PC-3 (cell line): ENCODE data around the gene KRTAP12-4. TPM values are rescaled to one million over a fixed set of nuclear protein-coding genes. Genes with fewer than 3 reads are reported as not detected.

Experiments
- ATAC-seq: fragments of 200-7000 bp; cut with Tn5 transposase; 2 replicates; pipeline ENCODE4 v1.9.1; 2020; ENCODE audit warnings: mild to moderate bottlenecking, moderate library complexity
- BruUV-seq: library from RNA; stranded (reverse); fragments of 400-500 nt; replicated peaks from 2 replicates; lab custom pipeline; 2021; lab: Mats Ljungman, UMichigan
- CTCF ChIA-PET: fragments of 300-600 bp; sonication (Branson Sonifier 250); formaldehyde crosslinking; loops from one replicate; lab custom pipeline; 2022; ENCODE audit warnings: antibody characterized with exemption; lab: Charles Lee
- POLR2A ChIA-PET: fragments of 300-600 bp; sonication (Branson Sonifier 250); formaldehyde crosslinking; loops from one replicate; lab custom pipeline; 2022; ENCODE audit warnings: antibody characterized with exemption; ENCODE audit not compliant: unreplicated experiment; lab: Charles Lee
- DNase-seq: peaks from one replicate; pipeline ENCODE4 v3.0.0-alpha.2; 2015
- H2AFZ ChIP-seq: fragments of 300-600 bp; sonication (generic); 2 replicates; pipeline ENCODE4 v1.6.0; 2016; ENCODE audit warnings: antibody characterized with exemption, low read length
- H3F3A ChIP-seq: fragments of 300-600 bp; sonication (generic); one replicate; pipeline ENCODE4 v1.6.0; 2017; ENCODE audit warnings: antibody characterized with exemption, low read length, control low read depth, mild to moderate bottlenecking; ENCODE audit not compliant: unreplicated experiment
- H3K27ac ChIP-seq: fragments of 300-600 bp; sonication (generic); 2 replicates; pipeline ENCODE4 v1.5.1; 2016; ENCODE audit warnings: mild to moderate bottlenecking, low read length
- H3K27me3 ChIP-seq: fragments of 300-600 bp; sonication (generic); 2 replicates; pipeline ENCODE4 v1.6.1; 2016; ENCODE audit warnings: low read length, mixed read lengths
- H3K36me3 ChIP-seq: fragments of 300-600 bp; sonication (generic); 2 replicates; pipeline ENCODE4 v1.6.1; 2016; ENCODE audit warnings: low read depth, mixed run types, low read length, mixed read lengths
- H3K4me1 ChIP-seq: fragments of 300-600 bp; sonication (generic); 2 replicates; pipeline ENCODE4 v1.5.1; 2016; ENCODE audit warnings: low read length; ENCODE audit not compliant: insufficient read depth
- H3K4me2 ChIP-seq: fragments of 300-600 bp; sonication (generic); 2 replicates; pipeline ENCODE4 v1.6.0; 2016; ENCODE audit warnings: low read length
- H3K4me3 ChIP-seq: fragments of 300-600 bp; sonication (generic); 2 replicates; pipeline ENCODE4 v1.5.1; 2016; ENCODE audit warnings: mild to moderate bottlenecking, low read length, mixed read lengths
- H3K79me2 ChIP-seq: fragments of 300-600 bp; sonication (generic); 2 replicates; pipeline ENCODE4 v1.6.1; 2017; ENCODE audit warnings: low read length, mixed read lengths
- H3K9ac ChIP-seq: fragments of 300-600 bp; sonication (generic); 2 replicates; pipeline ENCODE4 v1.6.0; 2016; ENCODE audit warnings: mild to moderate bottlenecking, low read length
- H3K9me2 ChIP-seq: fragments of 300-600 bp; sonication (generic); replicated peaks from 2 replicates; pipeline ENCODE4 v1.6.1; 2016; ENCODE audit warnings: mixed run types, low read length, mixed read lengths
- H3K9me3 ChIP-seq: fragments of 300-600 bp; sonication (generic); 2 replicates; pipeline ENCODE4 v1.6.1; 2016; ENCODE audit warnings: low read length, mixed read lengths
- H4K20me1 ChIP-seq: fragments of 300-600 bp; sonication (generic); 2 replicates; pipeline ENCODE4 v1.6.1; 2016; ENCODE audit warnings: low read length, mixed read lengths
- EZH2 ChIP-seq: fragments of 300-600 bp; sonication (generic); IDR thresholded peaks from one replicate; pipeline ENCODE4 v1.6.1; 2017; ENCODE audit warnings: antibody characterized with exemption, mild to moderate bottlenecking, low read length; ENCODE audit not compliant: unreplicated experiment
- EZH2phosphoT487 ChIP-seq: fragments of 300-600 bp; sonication (generic); IDR thresholded peaks from 2 replicates; pipeline ENCODE4 v1.6.1; 2018; ENCODE audit warnings: mild to moderate bottlenecking, antibody characterized with exemption, low read length, borderline replicate concordance
- intact Hi-C: fragments of 100-400 bp; cut with micrococcal nuclease; formaldehyde crosslinking; loops from 2 replicates; pipeline ENCODE4 v1.9.0; 2023
- total RNA-seq: library from RNA; depleted of rRNA; stranded (reverse); fragments of >200 nt; gene quantifications from 2 replicates; pipeline ENCODE4 v1.2.3, GENCODE V29; 2014
- TF ChIP-seq, protein P1 (sequence below): fragments of 300-600 bp; sonication (generic); conservative IDR thresholded peaks from 2 replicates; pipeline ENCODE4 v1.5.1; 2017; ENCODE audit warnings: antibody characterized with exemption, low read depth, mild to moderate bottlenecking, low read length

The KRTAP12-4 gene
- total RNA-seq, 1 experiment from 2014 or later = not detected

DNA sequence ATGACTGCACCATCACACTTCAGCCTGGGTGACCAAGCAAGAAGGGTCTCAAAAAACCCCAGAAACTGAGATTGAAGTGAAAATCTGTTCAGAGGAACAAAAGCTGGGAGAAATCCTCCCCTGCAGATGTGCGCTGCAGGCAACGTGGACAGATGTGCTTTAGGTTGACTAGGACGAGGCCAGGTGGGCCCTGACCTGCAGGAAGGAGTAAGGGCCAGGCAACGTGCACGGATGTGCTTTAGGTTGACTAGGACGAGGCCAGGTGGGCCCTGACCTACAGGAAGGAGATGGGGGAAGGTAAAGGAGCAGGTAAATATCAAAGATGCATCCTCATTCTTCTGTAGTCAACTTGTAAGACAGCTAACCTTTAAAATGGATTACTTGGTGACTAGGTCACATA is 30.0 kb upstream of the KRTAP12-4 start:
- TF ChIP-seq, protein P1, sequence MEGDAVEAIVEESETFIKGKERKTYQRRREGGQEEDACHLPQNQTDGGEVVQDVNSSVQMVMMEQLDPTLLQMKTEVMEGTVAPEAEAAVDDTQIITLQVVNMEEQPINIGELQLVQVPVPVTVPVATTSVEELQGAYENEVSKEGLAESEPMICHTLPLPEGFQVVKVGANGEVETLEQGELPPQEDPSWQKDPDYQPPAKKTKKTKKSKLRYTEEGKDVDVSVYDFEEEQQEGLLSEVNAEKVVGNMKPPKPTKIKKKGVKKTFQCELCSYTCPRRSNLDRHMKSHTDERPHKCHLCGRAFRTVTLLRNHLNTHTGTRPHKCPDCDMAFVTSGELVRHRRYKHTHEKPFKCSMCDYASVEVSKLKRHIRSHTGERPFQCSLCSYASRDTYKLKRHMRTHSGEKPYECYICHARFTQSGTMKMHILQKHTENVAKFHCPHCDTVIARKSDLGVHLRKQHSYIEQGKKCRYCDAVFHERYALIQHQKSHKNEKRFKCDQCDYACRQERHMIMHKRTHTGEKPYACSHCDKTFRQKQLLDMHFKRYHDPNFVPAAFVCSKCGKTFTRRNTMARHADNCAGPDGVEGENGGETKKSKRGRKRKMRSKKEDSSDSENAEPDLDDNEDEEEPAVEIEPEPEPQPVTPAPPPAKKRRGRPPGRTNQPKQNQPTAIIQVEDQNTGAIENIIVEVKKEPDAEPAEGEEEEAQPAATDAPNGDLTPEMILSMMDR = no peak
- no peak for TF ChIP-seq EZH2
- no peak for TF ChIP-seq EZH2phosphoT487
- no peak overlapping the region for H2AFZ ChIP-seq
- intact Hi-C loops = no loop called here
- H3K27me3 ChIP-seq = no peaks in the 10 kb centered on the region
- H3F3A ChIP-seq = no peaks in the 10 kb centered on the region
- H3K9me2 ChIP-seq = no peaks in the 10 kb centered on the region
- H3K4me2 ChIP-seq = no peak overlapping the region
- H3K27ac ChIP-seq = no peak overlapping the region
- H3K79me2 ChIP-seq = no peaks in the 10 kb centered on the region
- POLR2A ChIA-PET = no interaction called here
- no peaks in the 10 kb centered on the region for H3K4me1 ChIP-seq
- CTCF ChIA-PET = no interaction called here
- ATAC-seq (no peak), DNase-seq (no peak)
- BruUV-seq = no TSS peak
- no peak overlapping the region for H3K9ac ChIP-seq
- no peak overlapping the region for H3K4me3 ChIP-seq
- no peaks in the 10 kb centered on the region for H3K9me3 ChIP-seq
- no peaks in the 10 kb centered on the region for H4K20me1 ChIP-seq
- H3K36me3 ChIP-seq = no peaks in the 10 kb centered on the region

DNA sequence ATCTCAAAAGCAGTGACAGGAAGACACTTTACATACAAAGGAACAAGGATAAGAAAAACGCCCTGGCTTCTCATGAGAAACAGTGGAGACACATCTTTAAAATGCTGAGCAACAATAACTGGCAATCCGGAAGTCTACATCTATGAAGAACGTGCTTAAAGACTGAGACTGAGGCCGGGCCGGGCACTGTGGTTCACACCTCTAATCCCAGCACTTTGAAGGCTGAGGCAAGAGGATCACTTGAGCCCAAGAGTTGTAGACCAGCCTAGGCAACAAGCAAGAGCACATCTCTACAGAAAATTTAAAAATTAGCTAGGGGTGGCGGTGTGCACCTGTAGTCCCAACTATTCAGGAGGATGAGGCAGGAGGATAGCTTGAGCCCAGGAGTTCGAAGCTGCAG is 29.6 kb upstream of the KRTAP12-4 start:
- no peak for DNase-seq
- Histone ChIP-seq H3K27ac (no peak overlapping the region), H3F3A (no peaks in the 10 kb centered on the region), H3K4me3 (no peak overlapping the region), H3K36me3 (no peaks in the 10 kb centered on the region), H3K4me2 (no peak overlapping the region), H3K4me1 (no peaks in the 10 kb centered on the region), H3K9me3 (no peaks in the 10 kb centered on the region), H3K9me2 (no peaks in the 10 kb centered on the region), H3K27me3 (no peaks in the 10 kb centered on the region), H4K20me1 (no peaks in the 10 kb centered on the region), H3K79me2 (no peaks in the 10 kb centered on the region), H2AFZ (no peak overlapping the region), H3K9ac (no peak overlapping the region)
- TF ChIP-seq EZH2phosphoT487 (no peak), EZH2 (no peak)
- TF ChIP-seq, protein P1 = no peak
- intact Hi-C loops = no loop called here
- POLR2A ChIA-PET = no interaction called here
- CTCF ChIA-PET = no interaction called here
- no TSS peak for BruUV-seq
- ATAC-seq = no peak

DNA sequence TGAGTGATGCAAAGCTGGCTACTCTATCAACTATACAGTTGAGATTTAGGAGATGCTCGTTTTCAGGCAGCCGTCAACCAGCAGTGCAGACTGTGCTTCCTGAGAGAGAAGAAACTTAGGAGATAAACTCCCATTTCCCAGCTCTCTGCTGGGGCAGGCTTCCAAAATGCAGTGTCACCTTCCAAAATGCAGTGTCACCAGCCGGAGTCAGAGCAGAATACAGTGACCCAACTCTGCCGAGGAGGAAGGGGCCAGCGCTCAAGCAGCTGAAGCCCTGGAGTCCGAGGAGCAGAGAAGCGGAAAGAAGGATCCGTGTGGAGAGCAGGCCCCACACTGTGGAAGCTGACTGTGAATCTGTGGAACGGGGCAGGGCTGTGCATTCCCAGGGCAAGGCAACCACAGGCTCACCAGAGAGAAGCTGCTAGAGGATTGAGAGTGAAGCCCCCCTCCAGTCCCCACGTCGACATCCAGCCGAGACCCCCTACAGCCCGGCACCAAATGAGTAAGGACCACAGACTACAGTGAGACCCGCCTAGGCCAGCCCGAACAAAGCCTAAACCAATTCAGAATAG is 28.2 kb upstream of the KRTAP12-4 start:
- TF ChIP-seq EZH2phosphoT487 (no peak), EZH2 (no peak)
- TF ChIP-seq, protein P1 = no peak
- H2AFZ ChIP-seq = no peak overlapping the region
- no peaks in the 10 kb centered on the region for H3K79me2 ChIP-seq
- ATAC-seq = no peak
- H3K27me3 ChIP-seq = no peaks in the 10 kb centered on the region
- no peak overlapping the region for H3K9ac ChIP-seq
- intact Hi-C loops = no loop called here
- H3K27ac ChIP-seq = no peak overlapping the region
- no peak for DNase-seq
- no peak overlapping the region for H3K4me3 ChIP-seq
- H3K4me1 ChIP-seq = no peaks in the 10 kb centered on the region
- H3K9me3 ChIP-seq = no peaks in the 10 kb centered on the region
- no peak overlapping the region for H3K4me2 ChIP-seq
- ChIA-PET POLR2A (no interaction called here), CTCF (no interaction called here)
- H3K36me3 ChIP-seq = no peaks in the 10 kb centered on the region
- no peaks in the 10 kb centered on the region for H3K9me2 ChIP-seq
- H3F3A ChIP-seq = no peaks in the 10 kb centered on the region
- H4K20me1 ChIP-seq = no peaks in the 10 kb centered on the region
- BruUV-seq = no TSS peak
